ENCODE data around the gene TMEM107.

The TMEM107 gene

DNA sequence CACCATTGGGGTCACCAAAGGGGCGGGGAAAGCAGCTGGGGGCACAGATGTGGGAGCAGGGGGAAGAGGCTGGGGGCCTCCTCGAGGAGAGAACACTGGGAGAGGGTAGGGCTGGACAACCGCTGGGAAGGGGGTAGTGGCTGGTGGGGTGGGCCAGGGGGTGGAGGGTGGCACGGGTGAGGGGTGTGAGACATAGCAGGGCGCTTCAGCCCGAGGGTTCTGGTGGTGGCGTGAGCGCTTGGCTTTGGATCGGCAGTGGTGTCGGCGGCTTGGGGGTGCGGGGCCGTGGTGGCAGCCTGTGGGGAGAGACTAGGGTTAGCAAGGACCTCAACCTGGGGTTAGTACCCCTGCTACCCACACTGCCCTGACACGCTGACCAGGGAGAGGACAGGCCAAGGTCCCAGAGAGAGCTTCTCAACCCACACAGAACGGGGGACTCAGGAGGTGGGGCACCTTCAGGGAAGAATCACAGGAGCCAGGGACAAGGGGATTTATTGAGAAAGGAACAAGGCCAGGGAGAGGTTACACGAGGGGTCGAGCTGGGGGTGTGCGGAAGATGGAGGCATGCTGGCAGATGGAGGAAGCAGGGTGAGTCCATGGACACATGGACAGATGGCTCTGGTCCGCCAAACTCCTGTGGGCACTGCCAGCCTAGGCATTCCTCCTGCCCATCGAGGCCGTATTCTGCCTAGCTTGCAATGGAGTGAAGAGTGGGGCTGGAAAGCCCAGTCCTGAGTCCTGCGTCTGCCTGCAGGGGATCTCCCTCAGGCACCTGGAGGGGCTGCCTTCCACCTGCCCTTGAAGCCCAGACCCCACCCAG lies 32.4 kb downstream of the TMEM107 start:
- peak overlapping the region; percentile 98 for H3K27ac ChIP-seq
- DNase-seq (ENCODE audit: low spot score): no peak
- TF ChIP-seq, protein P1, sequence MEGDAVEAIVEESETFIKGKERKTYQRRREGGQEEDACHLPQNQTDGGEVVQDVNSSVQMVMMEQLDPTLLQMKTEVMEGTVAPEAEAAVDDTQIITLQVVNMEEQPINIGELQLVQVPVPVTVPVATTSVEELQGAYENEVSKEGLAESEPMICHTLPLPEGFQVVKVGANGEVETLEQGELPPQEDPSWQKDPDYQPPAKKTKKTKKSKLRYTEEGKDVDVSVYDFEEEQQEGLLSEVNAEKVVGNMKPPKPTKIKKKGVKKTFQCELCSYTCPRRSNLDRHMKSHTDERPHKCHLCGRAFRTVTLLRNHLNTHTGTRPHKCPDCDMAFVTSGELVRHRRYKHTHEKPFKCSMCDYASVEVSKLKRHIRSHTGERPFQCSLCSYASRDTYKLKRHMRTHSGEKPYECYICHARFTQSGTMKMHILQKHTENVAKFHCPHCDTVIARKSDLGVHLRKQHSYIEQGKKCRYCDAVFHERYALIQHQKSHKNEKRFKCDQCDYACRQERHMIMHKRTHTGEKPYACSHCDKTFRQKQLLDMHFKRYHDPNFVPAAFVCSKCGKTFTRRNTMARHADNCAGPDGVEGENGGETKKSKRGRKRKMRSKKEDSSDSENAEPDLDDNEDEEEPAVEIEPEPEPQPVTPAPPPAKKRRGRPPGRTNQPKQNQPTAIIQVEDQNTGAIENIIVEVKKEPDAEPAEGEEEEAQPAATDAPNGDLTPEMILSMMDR (conservative IDR thresholded peaks at IDR 0.05; ENCODE audit: low read depth): no peak
- CTCF ChIA-PET: interaction anchor here (0.6 kb wide), 1 partner anchor 99 kb away, joined by 3 read pairs; no protein-coding TSS in a partner anchor
- POLR2A ChIA-PET (ENCODE audit: low non-redundant PET): interaction anchor here (0.9 kb wide), 1 partner anchor 66 kb away, joined by 4 read pairs; the partner anchor contains the start of gene AURKB

DNA sequence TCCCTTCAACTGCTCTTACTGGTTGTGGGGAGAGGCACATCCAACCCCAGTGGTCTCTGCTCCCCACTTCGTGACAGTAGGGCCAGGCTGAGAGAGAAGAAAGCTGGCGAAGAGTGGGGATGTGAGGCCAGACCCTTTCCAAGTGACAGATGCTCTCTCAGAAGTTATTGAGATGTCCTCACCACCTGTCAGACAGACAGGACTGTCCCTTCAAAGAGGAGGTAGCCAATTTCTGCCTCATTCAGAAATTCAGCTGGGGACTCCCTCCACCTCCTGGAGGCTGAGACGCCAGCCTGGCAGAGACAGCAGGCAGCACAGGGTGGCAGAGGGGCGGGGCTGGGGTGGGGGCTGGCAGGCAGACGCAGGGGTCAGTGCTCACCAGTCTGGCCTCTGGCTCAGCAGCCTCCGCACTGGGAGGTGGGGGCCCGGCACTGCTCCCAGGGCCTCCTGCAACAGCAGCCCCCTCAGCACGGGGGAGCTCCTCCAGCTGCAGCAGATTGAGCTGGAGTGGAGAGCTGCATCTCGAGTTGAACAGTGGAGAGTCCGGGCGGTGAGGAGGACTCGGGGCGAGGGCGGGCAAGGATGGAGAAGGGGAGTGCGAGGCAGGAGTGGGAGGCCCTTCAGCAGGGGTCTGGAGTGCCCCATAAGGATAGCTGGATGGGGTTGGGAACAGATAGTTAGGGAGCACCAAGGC lies 33.1 kb downstream of the TMEM107 start:
- TF ChIP-seq, protein P1 (conservative IDR thresholded peaks at IDR 0.05; ENCODE audit: low read depth): no peak
- ChIA-PET POLR2A (ENCODE audit: low non-redundant PET) (interaction anchor here (0.9 kb wide), 1 partner anchor 67 kb away, joined by 4 read pairs; the partner anchor contains the start of gene AURKB), CTCF (no interaction called here)
- DNase-seq (ENCODE audit: low spot score): no peak
- peak overlapping the region; percentile 98 for H3K27ac ChIP-seq

DNA sequence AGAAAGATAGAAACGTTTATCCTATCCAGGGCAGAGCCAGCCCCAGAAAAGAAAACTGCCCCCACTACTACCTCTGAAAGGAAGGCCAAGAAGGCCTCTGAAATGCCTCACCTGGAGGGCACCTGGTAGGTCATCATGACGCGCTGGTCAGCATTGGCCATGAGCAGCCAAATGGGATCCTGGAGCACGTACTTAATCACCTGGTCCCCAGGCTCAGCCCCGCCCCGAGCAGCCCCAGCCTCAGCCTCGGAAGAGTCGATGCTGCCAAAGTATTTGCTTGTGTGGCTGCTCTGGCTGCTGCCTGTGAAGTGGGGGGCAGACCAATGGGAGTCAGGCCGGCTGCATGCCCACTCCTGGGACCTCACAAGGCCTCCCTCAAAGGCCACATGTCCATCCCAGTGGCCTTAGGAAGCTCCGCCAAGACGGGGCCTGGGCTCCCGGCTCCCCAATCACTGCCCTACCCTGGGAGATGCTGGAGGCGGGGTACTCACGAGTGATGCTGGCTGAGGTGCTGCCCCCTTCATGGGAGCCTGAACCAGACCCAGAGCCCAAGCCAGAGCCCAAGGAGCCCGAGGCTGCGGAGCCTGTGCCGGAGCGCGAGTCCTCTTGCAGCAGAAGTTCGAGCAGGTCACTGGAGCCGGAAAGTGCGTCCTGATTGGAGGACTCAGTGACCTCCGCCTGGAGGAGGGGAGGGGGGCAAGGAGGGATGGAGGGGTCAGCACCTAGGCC lies 33.9 kb downstream of the TMEM107 start:
- H3K27ac ChIP-seq: peak overlapping the region; percentile 98
- ChIA-PET CTCF (no interaction called here), POLR2A (ENCODE audit: low non-redundant PET) (no interaction called here)
- DNase-seq (ENCODE audit: low spot score): no peak
- TF ChIP-seq, protein P1 (conservative IDR thresholded peaks at IDR 0.05; ENCODE audit: low read depth): no peak

DNA sequence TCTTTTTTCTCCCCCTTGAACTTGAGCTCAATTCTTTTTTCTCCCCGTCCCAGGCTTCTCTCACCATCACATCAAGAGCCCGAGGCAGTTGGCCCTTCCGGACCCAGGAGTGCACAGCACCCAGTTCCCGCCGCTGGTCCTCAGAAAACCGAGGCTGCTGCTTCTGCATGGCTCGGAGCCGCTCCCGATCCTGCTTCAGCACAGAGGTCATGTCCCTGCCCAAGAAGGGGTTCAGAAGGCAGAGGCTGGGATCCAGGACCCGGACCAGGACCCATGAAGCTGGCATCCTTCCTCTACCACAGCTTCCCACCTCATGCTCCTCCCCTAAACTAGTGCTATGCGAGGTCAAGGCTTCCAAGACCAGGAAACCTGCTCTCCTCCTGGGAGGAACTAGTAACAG lies 34.4 kb downstream of the TMEM107 start:
- POLR2A ChIA-PET (ENCODE audit: low non-redundant PET): no interaction called here
- H3K27ac ChIP-seq: peak overlapping the region; percentile 98
- CTCF ChIA-PET: no interaction called here
- TF ChIP-seq, protein P1 (conservative IDR thresholded peaks at IDR 0.05; ENCODE audit: low read depth): no peak
- no peak for DNase-seq (ENCODE audit: low spot score)

DNA sequence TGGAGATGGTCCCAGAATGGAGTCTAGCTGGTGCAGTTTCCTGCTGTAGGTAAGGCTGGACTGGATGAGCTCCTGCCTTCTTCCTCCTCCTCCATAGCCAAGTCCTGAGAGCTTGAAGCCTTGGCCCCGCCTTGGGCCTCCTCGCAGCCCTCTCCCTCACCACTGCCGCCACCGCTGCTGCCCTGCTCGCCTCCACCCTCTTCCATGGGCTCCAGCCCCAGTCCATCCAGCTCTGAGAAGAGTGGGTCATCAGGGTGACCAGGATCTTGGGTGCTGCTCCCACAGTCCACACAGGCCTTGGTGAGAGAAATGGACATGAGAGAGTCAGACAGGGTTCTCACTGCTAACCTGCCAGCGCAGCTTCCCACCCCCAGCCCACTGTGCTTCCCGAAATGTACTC lies 35.1 kb downstream of the TMEM107 start:
- TF ChIP-seq, protein P1 (conservative IDR thresholded peaks at IDR 0.05; ENCODE audit: low read depth): no peak
- H3K27ac ChIP-seq: peak overlapping the region; percentile 98
- DNase-seq (ENCODE audit: low spot score): no peak
- POLR2A ChIA-PET (ENCODE audit: low non-redundant PET): interaction anchor here (0.9 kb wide), 1 partner anchor 16 kb away, joined by 3 read pairs; no protein-coding TSS in a partner anchor
- CTCF ChIA-PET: no interaction called here

Data from RWPE1 (cell line).